Suprapubic skin (tissue), 4 donors: ENCODE results near the gene NPM1.

ENCODE experiments used
- POLR2A ChIP-seq, 2 donors: fragments of 450-650 bp; IDR thresholded peaks; one replicate each; pipeline ENCODE4 v1.6.1; 2017; ENCODE audit warnings: antibody characterized with exemption in 2 of 2, mild to moderate bottlenecking in 2 of 2, moderate library complexity in 2 of 2
- POLR2AphosphoS5 ChIP-seq, 3 donors: sonication (generic); formaldehyde crosslinking; IDR thresholded peaks; one replicate each; pipeline ENCODE4 v1.6.1; 2017; ENCODE audit warnings: antibody characterized with exemption in 3 of 3
- TF ChIP-seq, protein P1 (sequence below), 2 donors: fragments of 200-600 bp in 1 of 2; fragments of 450-650 bp in 1 of 2; sonication (generic) in 1 of 2; IDR thresholded peaks; one replicate each; pipeline ENCODE4 v1.5.1; 2016 to 2019; ENCODE audit warnings: antibody characterized with exemption in 2 of 2, mild to moderate bottlenecking in 1 of 2, moderate library complexity in 1 of 2

DNA sequence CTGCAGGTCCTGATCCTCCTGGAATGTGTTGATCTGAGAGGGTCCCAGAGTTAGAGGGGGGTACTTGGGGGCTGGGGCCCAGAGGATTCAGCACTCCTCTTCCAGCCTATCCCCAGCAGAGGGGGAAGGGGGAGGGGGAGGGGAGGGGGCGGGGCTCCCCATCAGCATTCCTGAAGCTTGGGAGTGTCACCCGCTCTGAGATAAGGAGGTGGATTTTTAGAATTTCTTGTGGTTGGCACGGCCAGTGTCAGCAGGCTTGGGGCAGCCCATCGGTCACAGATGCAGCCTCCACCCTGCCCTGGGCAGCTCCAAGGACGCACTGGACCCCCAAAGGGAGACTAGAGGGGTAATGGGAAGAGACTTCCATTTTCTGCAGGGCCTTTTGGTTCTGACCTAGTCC lies 37.1 kb downstream of the NPM1 start:
- TF ChIP-seq, protein P1, sequence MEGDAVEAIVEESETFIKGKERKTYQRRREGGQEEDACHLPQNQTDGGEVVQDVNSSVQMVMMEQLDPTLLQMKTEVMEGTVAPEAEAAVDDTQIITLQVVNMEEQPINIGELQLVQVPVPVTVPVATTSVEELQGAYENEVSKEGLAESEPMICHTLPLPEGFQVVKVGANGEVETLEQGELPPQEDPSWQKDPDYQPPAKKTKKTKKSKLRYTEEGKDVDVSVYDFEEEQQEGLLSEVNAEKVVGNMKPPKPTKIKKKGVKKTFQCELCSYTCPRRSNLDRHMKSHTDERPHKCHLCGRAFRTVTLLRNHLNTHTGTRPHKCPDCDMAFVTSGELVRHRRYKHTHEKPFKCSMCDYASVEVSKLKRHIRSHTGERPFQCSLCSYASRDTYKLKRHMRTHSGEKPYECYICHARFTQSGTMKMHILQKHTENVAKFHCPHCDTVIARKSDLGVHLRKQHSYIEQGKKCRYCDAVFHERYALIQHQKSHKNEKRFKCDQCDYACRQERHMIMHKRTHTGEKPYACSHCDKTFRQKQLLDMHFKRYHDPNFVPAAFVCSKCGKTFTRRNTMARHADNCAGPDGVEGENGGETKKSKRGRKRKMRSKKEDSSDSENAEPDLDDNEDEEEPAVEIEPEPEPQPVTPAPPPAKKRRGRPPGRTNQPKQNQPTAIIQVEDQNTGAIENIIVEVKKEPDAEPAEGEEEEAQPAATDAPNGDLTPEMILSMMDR (IDR thresholded peaks at IDR 0.05) = no peak
- TF ChIP-seq POLR2A (IDR thresholded peaks at IDR 0.05) (no peak), POLR2AphosphoS5 (IDR thresholded peaks at IDR 0.05) (no peak)
